Measurements from ENCODE around the gene HGF.

Gene HGF

GRCh38 chr7:81776948-81777630 lies 7.2 kb upstream of the HGF start:
- DNase-seq = no peak

DNA sequence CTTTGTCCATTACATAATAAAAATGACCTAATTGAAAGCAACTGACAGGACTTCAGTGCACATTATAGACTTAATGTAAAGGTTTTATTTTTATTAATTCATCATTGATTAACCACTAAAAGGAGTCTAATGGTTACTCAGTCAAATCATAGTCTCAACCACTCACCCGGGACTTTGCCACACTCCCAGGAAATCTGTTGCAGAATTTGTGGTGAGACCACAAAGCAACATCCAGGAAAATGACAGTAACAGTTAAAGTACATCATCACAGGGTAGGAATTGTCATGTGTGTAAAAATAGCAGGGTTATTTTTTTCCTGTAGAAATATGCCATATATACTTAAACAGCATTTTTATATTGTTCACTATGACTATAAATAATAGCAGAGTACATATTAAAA lies 6.3 kb upstream of the HGF start:
- no peak for DNase-seq

GRCh38 chr7:81775560-81775959 lies 5.7 kb upstream of the HGF start:
- no peak for DNase-seq

- DNase-seq = no peak
Measured at GRCh38 chr7:81774551-81774950, 4.7 kb upstream of the HGF start.

DNA sequence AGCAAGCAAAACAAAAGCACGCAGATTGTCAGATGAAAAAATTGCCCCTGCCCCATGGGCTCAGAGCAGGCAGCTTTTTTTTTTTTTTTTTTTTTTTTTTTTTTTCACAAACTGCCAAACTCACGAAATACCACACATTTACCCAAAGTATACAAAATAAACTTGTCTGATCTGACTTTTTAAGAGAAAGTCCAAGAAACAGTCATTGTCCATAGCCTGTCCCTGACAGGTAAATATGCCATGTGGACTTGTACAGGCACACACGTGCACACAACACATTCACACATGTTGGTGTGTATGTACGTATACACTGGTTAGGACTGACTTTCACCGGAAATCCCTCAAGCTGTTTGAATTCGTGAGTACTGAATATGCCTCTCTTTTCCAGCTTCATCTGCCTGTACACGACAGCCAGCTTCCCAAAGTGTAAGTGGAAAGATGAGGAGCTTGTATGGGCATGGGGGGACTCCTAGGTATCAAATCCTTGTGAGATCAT lies 929 bp upstream of the HGF start:
- no peak for DNase-seq

GRCh38 chr7:81768951-81769778 lies 682 bp downstream of the HGF start:
- DNase-seq = no peak

DNA sequence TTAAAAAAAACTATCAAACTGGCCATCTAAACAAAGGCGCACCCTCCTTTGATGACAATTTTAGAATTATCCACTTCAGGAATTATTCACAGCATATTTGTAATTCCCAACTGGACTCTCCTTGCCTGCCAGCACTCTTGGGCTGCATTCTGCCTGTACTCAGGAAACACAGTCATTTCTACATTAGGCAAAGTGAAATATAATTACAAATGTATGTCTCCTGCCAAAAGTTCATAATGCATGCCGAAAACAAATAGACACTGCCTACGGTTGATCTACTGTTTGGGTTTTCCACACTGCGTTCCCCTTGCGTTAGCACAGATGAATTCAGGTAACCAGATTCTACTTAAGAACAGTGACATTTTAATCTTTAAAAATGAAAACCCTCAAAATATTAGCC lies 1.9 kb downstream of the HGF start:
- no peak for DNase-seq

DNA sequence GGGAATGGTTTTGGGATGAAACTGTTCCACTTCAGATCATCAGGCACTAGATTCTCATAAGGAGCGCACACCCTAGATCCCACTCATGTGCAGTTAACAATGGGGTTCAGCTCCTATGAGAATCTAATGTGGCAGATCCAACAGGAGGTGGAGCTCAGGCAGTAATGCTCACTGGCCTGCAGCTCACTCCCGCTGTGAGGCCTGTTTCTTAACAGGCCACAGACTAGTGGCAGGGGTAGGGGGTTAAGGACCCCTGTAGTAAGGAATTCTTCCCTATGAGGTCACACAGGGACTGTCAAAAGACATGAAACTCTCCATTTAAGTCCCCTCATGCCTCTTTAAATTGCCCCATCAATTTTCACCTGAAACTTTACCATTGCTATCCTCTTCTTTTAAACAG lies 8.0 kb downstream of the HGF start:
- DNase-seq = no peak

GRCh38 chr7:81761031-81761430 lies 8.8 kb downstream of the HGF start:
- DNase-seq = no peak

- no peak for DNase-seq
Measured at GRCh38 chr7:81754918-81755696, 14.7 kb downstream of the HGF start.

- no peak for DNase-seq
Measured at GRCh38 chr7:81753392-81753791, 16.5 kb downstream of the HGF start.

DNA sequence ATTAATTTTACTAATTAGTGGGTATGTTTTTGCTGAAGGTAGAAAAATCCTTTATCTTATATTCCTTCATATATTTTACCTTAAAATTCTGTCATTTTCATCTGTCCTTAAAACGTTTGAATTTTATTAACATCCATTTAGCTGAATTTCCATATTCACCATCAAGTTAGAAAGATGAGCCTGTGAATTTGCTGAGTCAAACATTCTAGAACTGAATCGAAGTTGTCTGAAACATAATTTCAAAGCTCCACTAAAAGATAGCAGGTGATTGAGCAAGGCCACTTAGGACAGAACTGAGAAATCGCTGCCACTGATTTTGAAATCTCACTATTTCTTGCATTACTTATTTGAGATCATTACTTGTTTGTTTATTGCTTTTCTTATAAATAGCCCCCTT lies 17.5 kb downstream of the HGF start:
- DNase-seq = no peak

DNA sequence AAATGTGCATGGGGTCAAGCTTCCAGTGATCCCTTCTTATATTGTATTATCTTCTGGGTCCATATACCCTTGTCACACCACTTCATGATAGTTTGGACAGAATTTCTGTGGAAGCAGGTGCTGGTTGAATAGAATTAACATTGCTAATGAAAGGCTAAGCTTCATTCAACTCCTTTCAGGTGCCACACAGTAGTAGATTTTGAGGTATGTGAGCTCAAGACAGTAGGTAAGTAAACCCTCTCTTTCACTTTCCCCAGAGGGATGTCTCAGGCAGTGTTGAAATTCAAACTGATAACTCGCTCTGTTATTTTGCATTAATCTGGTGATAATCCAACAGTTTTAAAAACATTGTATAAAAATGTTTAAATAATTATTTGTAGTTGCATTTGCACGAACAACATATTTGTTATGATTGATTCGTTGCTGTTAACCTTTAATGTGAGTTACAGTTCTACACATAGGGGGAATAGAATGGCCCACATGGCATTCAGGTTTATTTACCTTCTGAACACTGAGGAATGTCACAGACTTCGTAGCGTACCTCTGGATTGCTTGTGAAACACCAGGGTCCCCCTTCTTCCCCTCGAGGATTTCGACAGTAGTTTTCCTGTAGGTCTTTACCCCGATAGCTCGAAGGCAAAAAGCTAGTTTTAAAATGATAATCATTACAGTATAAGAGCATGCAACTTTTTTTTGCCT lies 18.1 kb downstream of the HGF start:
- no peak for DNase-seq

GRCh38 chr7:81745637-81746036 lies 24.2 kb downstream of the HGF start:
- DNase-seq = no peak

DNA sequence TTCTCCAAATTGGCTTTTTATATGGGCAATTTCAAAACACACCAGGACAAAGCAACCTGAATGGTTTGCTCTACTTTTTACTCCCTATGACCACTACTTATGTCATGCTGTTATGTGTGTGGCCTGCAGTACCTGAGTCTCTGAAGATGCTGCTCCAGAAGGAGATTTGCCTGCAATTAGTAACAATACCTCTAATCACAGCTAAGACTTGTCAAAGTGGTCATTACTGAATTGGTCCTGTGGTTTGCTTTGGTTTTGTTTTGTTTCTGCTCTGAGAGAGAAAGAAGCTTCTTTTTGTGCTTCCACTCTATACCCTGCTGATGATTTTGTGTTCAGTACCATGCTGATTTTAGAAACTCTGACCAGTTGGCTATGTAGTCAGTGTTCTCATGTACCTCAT lies 25.5 kb downstream of the HGF start:
- DNase-seq = no peak

- DNase-seq = no peak
Measured at GRCh38 chr7:81743665-81744064, 26.2 kb downstream of the HGF start.

GRCh38 chr7:81743201-81743600 lies 26.6 kb downstream of the HGF start:
- no peak for DNase-seq

- no peak for DNase-seq
Measured at GRCh38 chr7:81740403-81740802, 29.4 kb downstream of the HGF start.

DNA sequence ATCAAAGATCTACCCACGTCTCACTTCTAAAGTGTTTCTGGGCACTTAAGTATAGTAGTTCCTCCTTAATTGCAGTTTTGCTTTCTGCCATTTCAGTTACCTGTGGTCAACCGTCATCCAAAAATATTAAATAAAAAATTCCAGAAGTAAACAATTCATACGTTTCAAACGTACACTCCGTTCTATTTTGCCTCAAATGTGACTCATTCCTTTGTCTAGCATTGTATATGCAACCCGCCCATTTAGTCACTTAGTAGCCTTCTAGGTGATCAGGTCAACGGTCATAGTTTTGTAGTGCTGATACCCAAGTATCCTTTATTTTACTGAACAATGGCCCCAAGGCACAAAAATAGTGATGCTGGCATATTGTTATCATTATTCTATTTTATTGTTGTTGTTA lies 33.8 kb downstream of the HGF start:
- no peak for DNase-seq

DNA sequence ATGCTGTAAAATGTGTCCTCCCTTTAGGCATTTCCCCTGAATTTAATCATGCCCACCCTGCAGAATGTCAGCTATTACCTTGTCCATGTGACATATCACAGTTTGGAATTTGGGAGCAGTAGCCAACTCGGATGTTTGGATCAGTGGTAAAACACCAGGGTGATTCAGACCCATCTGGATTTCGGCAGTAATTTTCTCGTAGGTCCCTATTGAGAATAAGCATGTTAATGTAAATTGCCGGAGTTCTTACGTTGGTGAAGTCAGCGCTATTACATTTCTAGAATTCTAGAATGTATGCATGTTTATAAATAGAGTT lies 44.1 kb downstream of the HGF start:
- no peak for DNase-seq

DNA sequence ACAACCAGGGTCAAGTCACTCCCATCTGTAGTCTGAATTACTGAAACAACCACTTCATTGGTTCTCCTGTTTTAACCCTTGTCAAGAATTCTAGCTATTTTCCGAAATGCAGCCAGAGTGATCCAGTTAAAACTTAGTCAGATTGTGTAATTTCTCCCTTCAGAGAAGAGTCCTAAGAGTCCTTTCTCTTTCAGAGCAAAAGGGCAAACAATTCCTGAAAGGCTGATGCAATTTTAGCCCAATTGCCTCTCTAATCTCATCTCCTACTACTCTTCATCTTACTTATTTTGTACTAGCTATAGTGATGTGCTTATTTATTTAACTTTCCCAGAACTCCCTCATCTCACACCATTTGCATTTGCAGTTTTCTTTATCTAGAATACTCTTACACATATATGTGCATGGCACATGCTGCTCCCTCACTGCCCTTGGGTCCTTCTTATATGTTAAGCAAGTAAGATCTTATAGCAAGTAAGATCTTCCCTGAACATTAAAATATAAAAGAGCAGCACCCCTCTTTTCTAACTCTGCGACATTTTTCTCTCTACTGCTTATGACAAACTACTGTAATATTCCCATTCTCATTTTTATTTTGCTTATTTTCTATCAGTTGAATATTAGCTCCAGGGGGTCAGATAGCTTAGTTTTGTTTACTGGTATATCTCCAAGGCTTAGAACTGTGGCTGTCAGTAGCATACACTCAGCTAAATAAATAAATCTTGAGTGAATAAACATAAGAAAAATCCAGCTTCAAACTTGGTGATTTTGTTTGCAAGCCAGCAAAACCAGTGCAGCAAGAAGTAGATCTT lies 44.6 kb downstream of the HGF start:
- no peak for DNase-seq

All from nucleus accumbens (tissue), 56 donors.